IMR-90 (cell line): ENCODE data around the gene LRPAP1.

Experiments
- CEBPB ChIP-seq: IDR thresholded peaks from 2 replicates; pipeline ENCODE4 v1.6.1; 2012; ENCODE audit warnings: low read depth, low read length, improper control_type of control experiment
- CTCF ChIP-seq: conservative IDR thresholded peaks from 2 replicates; pipeline ENCODE4 v1.5.1; 2012; ENCODE audit warnings: mild to moderate bottlenecking, low read depth, low read length, improper control_type of control experiment
- MAFK ChIP-seq: IDR thresholded peaks from 2 replicates; pipeline ENCODE4 v1.6.1; 2012; ENCODE audit warnings: low read depth, low read length, improper control_type of control experiment
- MXI1 ChIP-seq: IDR thresholded peaks from 2 replicates; pipeline ENCODE4 v1.6.1; 2012; ENCODE audit warnings: low read depth, mild to moderate bottlenecking, low read length, moderate library complexity, borderline replicate concordance
- POLR2A ChIP-seq: IDR thresholded peaks from 2 replicates; pipeline ENCODE4 v1.6.1; 2012; ENCODE audit warnings: mild to moderate bottlenecking, low read depth, low read length
- RAD21 ChIP-seq: IDR thresholded peaks from 2 replicates; pipeline ENCODE4 v1.6.1; 2012; ENCODE audit warnings: low read length, improper control_type of control experiment
- TF ChIP-seq, protein P1 (sequence below): fragments of 150-350 bp; IDR thresholded peaks from 2 replicates; pipeline ENCODE4 v1.6.1; 2017; ENCODE audit warnings: mild to moderate bottlenecking, antibody characterized with exemption, low read length, low read depth
- TF ChIP-seq, protein P2 (sequence below): fragments of 150-350 bp; IDR thresholded peaks from 2 replicates; pipeline ENCODE4 v1.6.1; 2016; ENCODE audit warnings: low read depth, mild to moderate bottlenecking, low read length, moderate library complexity, borderline replicate concordance

DNA sequence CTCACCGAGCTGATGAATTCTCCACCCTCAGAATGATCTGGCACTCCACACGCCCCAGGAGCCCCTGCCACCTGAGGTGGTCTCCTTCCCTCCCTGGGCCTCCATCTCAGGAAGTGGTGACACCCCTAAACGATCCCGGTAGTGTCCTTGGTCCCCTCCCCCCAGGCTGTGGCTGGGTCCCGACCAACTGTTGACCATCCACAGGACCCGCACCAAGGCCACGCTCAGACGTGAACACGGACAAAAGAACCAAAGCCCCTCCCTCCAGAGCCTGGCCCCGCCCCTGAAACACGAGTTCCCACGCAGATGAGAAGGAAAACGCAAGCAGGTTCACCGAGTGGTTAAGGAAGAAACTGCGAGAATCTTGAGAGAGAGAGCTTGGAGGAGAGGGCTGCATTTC, 16.6 kb downstream of the LRPAP1 start:
- TF ChIP-seq CTCF (no peak), MXI1 (no peak), POLR2A (no peak), MAFK (no peak), CEBPB (no peak), RAD21 (no peak)
- TF ChIP-seq, protein P1, sequence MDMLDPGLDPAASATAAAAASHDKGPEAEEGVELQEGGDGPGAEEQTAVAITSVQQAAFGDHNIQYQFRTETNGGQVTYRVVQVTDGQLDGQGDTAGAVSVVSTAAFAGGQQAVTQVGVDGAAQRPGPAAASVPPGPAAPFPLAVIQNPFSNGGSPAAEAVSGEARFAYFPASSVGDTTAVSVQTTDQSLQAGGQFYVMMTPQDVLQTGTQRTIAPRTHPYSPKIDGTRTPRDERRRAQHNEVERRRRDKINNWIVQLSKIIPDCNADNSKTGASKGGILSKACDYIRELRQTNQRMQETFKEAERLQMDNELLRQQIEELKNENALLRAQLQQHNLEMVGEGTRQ = no peak
- TF ChIP-seq, protein P2, sequence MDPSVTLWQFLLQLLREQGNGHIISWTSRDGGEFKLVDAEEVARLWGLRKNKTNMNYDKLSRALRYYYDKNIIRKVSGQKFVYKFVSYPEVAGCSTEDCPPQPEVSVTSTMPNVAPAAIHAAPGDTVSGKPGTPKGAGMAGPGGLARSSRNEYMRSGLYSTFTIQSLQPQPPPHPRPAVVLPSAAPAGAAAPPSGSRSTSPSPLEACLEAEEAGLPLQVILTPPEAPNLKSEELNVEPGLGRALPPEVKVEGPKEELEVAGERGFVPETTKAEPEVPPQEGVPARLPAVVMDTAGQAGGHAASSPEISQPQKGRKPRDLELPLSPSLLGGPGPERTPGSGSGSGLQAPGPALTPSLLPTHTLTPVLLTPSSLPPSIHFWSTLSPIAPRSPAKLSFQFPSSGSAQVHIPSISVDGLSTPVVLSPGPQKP = no peak
